Osteocyte (in vitro differentiated cells): ENCODE results near the gene ATP5ME. TPM values are rescaled to one million over a fixed set of nuclear protein-coding genes. Genes with fewer than 3 reads are reported as not detected.

Experiments used
- DNase-seq: peaks from one replicate; pipeline ENCODE4 v3.0.0; 2021; ENCODE audit warnings: mixed read lengths; ENCODE audit not compliant: unreplicated experiment; ENCODE audit errors: extremely low spot score
- H3K27ac Mint-ChIP-seq: one replicate; pipeline ENCODE4 v1.8.0; 2021; ENCODE audit warnings: mild to moderate bottlenecking, mixed read lengths; ENCODE audit not compliant: unreplicated experiment
- H3K27me3 Mint-ChIP-seq: one replicate; pipeline ENCODE4 v1.8.0; 2021; ENCODE audit warnings: mixed read lengths; ENCODE audit not compliant: unreplicated experiment
- H3K36me3 Mint-ChIP-seq: one replicate; pipeline ENCODE4 v1.8.0; 2021; ENCODE audit warnings: mixed read lengths; ENCODE audit not compliant: unreplicated experiment
- H3K4me1 Mint-ChIP-seq: one replicate; pipeline ENCODE4 v1.8.0; 2021; ENCODE audit warnings: mixed read lengths; ENCODE audit not compliant: unreplicated experiment
- H3K4me3 Mint-ChIP-seq: one replicate; pipeline ENCODE4 v1.8.0; 2021; ENCODE audit warnings: mild to moderate bottlenecking, moderate library complexity, mixed read lengths; ENCODE audit not compliant: unreplicated experiment
- H3K9me3 Mint-ChIP-seq: one replicate; pipeline ENCODE4 v1.8.0; 2021; ENCODE audit warnings: mixed read lengths; ENCODE audit not compliant: unreplicated experiment
- total RNA-seq: library from RNA; stranded (reverse); gene quantifications from 2 replicates; pipeline ENCODE4 v1.2.1, GENCODE V29; 2021
- TF ChIP-seq, protein P1 (sequence below): fragments of 200-600 bp; sonication (generic); IDR thresholded peaks from 2 replicates; pipeline ENCODE4 v1.5.0; 2021; ENCODE audit warnings: antibody characterized with exemption, mild to moderate bottlenecking, moderate library complexity

Gene ATP5ME
- total RNA-seq, 1 donor from 2014 or later, result 271 TPM

- no peak overlapping the region for H3K27ac Mint-ChIP-seq
- no peak for DNase-seq
- no peak overlapping the region for H3K4me3 Mint-ChIP-seq
- peaks cover 8% of the 10 kb centered on the region for H3K36me3 Mint-ChIP-seq
- no peaks in the 10 kb centered on the region for H3K9me3 Mint-ChIP-seq
- TF ChIP-seq, protein P1, sequence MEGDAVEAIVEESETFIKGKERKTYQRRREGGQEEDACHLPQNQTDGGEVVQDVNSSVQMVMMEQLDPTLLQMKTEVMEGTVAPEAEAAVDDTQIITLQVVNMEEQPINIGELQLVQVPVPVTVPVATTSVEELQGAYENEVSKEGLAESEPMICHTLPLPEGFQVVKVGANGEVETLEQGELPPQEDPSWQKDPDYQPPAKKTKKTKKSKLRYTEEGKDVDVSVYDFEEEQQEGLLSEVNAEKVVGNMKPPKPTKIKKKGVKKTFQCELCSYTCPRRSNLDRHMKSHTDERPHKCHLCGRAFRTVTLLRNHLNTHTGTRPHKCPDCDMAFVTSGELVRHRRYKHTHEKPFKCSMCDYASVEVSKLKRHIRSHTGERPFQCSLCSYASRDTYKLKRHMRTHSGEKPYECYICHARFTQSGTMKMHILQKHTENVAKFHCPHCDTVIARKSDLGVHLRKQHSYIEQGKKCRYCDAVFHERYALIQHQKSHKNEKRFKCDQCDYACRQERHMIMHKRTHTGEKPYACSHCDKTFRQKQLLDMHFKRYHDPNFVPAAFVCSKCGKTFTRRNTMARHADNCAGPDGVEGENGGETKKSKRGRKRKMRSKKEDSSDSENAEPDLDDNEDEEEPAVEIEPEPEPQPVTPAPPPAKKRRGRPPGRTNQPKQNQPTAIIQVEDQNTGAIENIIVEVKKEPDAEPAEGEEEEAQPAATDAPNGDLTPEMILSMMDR, result no peak
- H3K4me1 Mint-ChIP-seq, result peaks cover 1% of the 10 kb centered on the region
- H3K27me3 Mint-ChIP-seq, result no peaks in the 10 kb centered on the region
Observed at GRCh38 chr4:667545-667925, 6.5 kb downstream of the ATP5ME start.

DNA sequence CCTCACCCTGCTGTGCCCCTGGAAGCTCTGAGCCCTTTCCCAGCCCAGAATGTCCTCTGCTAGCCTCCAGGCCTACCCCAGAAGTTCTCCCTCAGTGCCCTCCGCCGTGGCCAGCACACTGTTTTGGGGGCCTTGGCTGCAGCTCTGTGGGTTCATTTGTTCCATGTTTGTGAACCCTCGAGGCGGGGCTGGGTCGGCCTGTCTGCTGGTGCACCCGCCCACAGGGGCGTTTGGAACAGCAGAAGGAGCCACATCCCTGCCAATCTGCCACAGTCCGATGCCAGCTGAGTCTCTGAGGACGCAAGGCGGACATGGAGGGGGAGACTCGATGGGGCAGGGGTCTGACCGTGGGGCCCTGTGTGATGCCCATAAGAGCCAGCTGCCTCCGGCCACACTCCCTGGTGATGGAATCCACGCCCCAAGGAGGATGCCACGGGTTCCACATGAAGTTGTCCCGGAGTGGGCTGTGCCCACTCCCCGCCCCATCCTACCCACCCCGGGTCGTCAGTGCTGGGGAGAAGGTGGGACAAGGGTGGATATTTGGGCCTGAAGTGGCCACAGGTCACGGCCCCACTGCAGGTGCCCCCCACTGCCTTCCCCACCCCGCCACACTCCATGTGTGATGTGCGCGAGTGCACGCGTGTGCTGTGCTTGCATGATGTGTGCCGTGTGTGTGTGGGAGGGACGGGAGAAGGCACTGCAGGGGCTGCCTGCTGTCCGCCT lies 7.1 kb downstream of the ATP5ME start:
- Mint-ChIP-seq H3K4me1 (peaks cover 1% of the 10 kb centered on the region), H3K36me3 (peaks cover 4% of the 10 kb centered on the region), H3K4me3 (no peak overlapping the region), H3K27ac (no peak overlapping the region), H3K9me3 (no peaks in the 10 kb centered on the region), H3K27me3 (no peaks in the 10 kb centered on the region)
- DNase-seq, result no peak
- TF ChIP-seq, protein P1, result no peak

DNA sequence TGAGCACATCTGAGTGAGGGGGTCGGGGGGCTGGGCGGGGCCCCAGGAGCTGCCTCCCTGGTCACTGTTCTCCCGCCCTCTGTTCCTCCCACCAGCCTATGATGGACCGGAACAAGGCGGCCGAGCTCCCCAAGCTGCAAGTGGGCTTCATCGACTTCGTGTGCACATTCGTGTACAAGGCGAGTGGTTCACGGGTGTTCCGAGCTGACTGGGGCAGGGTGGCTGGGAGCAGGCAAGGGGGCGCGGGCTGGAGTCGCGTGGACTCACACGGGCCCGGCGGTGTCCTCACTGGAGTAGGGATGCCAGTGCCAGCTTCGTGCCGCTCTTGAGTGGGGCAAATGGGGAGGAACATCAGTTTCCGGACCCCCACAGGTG lies 7.7 kb downstream of the ATP5ME start:
- DNase-seq, result no peak
- no peak overlapping the region for H3K27ac Mint-ChIP-seq
- peaks cover 1% of the 10 kb centered on the region for H3K4me1 Mint-ChIP-seq
- no peaks in the 10 kb centered on the region for H3K27me3 Mint-ChIP-seq
- no peaks in the 10 kb centered on the region for H3K9me3 Mint-ChIP-seq
- no peaks in the 10 kb centered on the region for H3K36me3 Mint-ChIP-seq
- no peak overlapping the region for H3K4me3 Mint-ChIP-seq
- TF ChIP-seq, protein P1, result no peak

DNA sequence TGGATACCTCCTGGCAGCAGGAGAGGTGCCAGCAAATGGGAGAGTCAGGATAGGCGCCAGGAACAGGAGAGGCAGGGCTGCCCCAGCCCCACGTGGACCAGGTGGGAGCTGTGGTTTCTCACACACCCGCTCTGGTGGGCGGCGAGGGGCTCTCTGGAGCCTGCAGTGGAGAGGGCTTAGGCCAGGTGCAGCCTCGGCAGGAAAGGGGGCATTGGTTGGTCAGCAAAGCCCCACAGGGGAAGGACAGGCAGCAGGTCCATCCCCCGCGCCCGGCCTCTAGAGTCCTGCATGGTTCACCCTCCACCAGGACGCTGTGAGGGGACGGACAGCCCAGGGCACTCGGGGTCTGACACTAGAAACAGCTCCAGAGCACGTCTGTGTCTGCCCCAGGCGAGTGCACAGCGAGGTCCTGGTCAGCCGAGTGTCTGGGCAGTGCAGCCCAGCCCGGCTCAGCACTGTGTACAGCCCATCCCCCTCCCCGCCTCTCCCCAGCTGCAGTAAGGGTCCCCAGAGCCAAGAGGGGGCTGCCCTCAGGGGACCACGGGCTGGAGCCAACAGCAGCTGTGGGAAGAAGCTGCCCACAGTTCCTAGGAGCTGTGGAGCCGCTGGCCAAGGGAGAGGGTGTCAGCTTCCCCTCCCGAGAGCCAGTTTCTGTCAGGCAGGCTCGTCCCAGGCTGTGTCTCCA lies 8.2 kb downstream of the ATP5ME start:
- Mint-ChIP-seq H3K27ac (no peak overlapping the region), H3K9me3 (no peaks in the 10 kb centered on the region), H3K27me3 (no peaks in the 10 kb centered on the region), H3K4me3 (no peak overlapping the region), H3K36me3 (no peaks in the 10 kb centered on the region), H3K4me1 (peaks cover 1% of the 10 kb centered on the region)
- DNase-seq, result no peak
- TF ChIP-seq, protein P1, result no peak

GRCh38 chr4:665381-665750 lies 8.7 kb downstream of the ATP5ME start:
- no peaks in the 10 kb centered on the region for H3K36me3 Mint-ChIP-seq
- TF ChIP-seq, protein P1, result no peak
- H3K27ac Mint-ChIP-seq, result no peak overlapping the region
- H3K4me3 Mint-ChIP-seq, result no peak overlapping the region
- DNase-seq, result no peak
- no peaks in the 10 kb centered on the region for H3K9me3 Mint-ChIP-seq
- peaks cover 1% of the 10 kb centered on the region for H3K4me1 Mint-ChIP-seq
- H3K27me3 Mint-ChIP-seq, result no peaks in the 10 kb centered on the region
